H1 (cell line): ENCODE measurements around the gene SLAIN2. TPM values are rescaled to one million over a fixed set of nuclear protein-coding genes. Genes with fewer than 3 reads are reported as not detected.

Source experiments
- CHD2 ChIP-seq: IDR thresholded peaks from 2 replicates; pipeline ENCODE4 v1.6.1; 2012; ENCODE audit warnings: low read length, improper control_type of control experiment
- EGR1 ChIP-seq: IDR thresholded peaks from 2 replicates; pipeline ENCODE4 v1.6.1; 2011; ENCODE audit warnings: low read depth, low read length, borderline replicate concordance
- NANOG ChIP-seq: IDR thresholded peaks from 2 replicates; pipeline ENCODE4 v1.6.1; 2011; ENCODE audit warnings: low read length, low read depth, mild to moderate bottlenecking, inconsistent platforms; ENCODE audit not compliant: insufficient read depth, poor library complexity, severe bottlenecking
- RNF2 ChIP-seq: fragments of 200-900, 300-1000 bp; sonication (generic); IDR thresholded peaks from 2 replicates; pipeline ENCODE4 v1.7.1; 2016; ENCODE audit warnings: borderline replicate concordance, low read depth, mild to moderate bottlenecking, antibody characterized with exemption, low read length; ENCODE audit not compliant: poor library complexity, severe bottlenecking; ENCODE audit errors: missing control alignments
- SAP30 ChIP-seq: fragments of 300-600 bp; sonication (generic); IDR thresholded peaks from 2 replicates; pipeline ENCODE4 v1.7.1; 2012; ENCODE audit warnings: low read length, moderate library complexity, mild to moderate bottlenecking, inconsistent platforms; ENCODE audit not compliant: insufficient read depth, insufficient replicate concordance
- SIX5 ChIP-seq: IDR thresholded peaks from 2 replicates; pipeline ENCODE4 v1.6.1; 2011; ENCODE audit warnings: mild to moderate bottlenecking, low read depth, low read length
- TAF7 ChIP-seq: optimal IDR thresholded peaks from 2 replicates; pipeline ENCODE3; 2011; ENCODE audit warnings: low read depth, mild to moderate bottlenecking, inconsistent platforms, low read length, moderate library complexity, borderline replicate concordance
- polyA plus RNA-seq, 7 experiments: library from polyadenylated mRNA; depleted of rRNA in 3 of 7; stranded (reverse) in 5 of 7; unstranded in 2 of 7; fragments of >200 nt in 5 of 7; fragments of 200-250 nt in 2 of 7; gene quantifications; 1 replicate in 5 of 7; 2 replicates in 1 of 7; 4 replicates in 1 of 7; pipeline versions ENCODE4 v1.2.1 to v1.2.3, GENCODE V29; 2011 to 2013; ENCODE audit warnings: missing spikeins in 2 of 7, mixed read lengths in 2 of 7
- total RNA-seq: library from RNA; stranded (reverse); fragmentation: NEBNext Ultra II Directional; extraction: Animal tissue kit (Norgen Biotek cat#: 25700); gene quantifications from 2 replicates; pipeline ENCODE4 v1.2.1, GENCODE V29; 2021
- TF ChIP-seq, protein P1 (sequence below): IDR thresholded peaks from 2 replicates; pipeline ENCODE4 v1.6.1; 2011; ENCODE audit warnings: low read depth, mild to moderate bottlenecking, low read length; ENCODE audit not compliant: insufficient read depth

Gene SLAIN2
- total and polyA plus RNA-seq, 2 of the 8 experiments (the other 6 are each of a cell fraction or from before 2014, with no cell fraction given) = 8.2 to 40.0 TPM

GRCh38 chr4:48432017-48432416 lies 90.7 kb downstream of the SLAIN2 start (continued):
- TF ChIP-seq SAP30 = no peak
- TF ChIP-seq, protein P1, sequence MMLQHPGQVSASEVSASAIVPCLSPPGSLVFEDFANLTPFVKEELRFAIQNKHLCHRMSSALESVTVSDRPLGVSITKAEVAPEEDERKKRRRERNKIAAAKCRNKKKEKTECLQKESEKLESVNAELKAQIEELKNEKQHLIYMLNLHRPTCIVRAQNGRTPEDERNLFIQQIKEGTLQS = no peak
- no peak for TF ChIP-seq RNF2
- no peak for TF ChIP-seq TAF7
- no peak for TF ChIP-seq CHD2
- TF ChIP-seq NANOG = no peak
- TF ChIP-seq SIX5 = no peak
- TF ChIP-seq EGR1 = no peak
